GM18526 (cell line): ENCODE data around the gene C10orf105.

Source experiments
- POLR2A ChIP-seq: IDR thresholded peaks from 3 replicates; pipeline ENCODE4 v1.6.1; 2011; ENCODE audit not compliant: insufficient read length; ENCODE audit errors: extremely low read depth

C10orf105 gene

GRCh38 chr10:71743866-71744265, 24.3 kb upstream of the C10orf105 start:
- no peak for TF ChIP-seq POLR2A

GRCh38 chr10:71743089-71743838, 23.7 kb upstream of the C10orf105 start:
- TF ChIP-seq POLR2A = no peak

GRCh38 chr10:71742301-71743088, 22.9 kb upstream of the C10orf105 start:
- TF ChIP-seq POLR2A = no peak

- TF ChIP-seq POLR2A = no peak
These were observed 22.1 kb upstream of the C10orf105 start for GRCh38 chr10:71741671-71742070.

GRCh38 chr10:71741029-71741428, 21.5 kb upstream of the C10orf105 start:
- TF ChIP-seq POLR2A = no peak

GRCh38 chr10:71740069-71740653, 20.6 kb upstream of the C10orf105 start:
- no peak for TF ChIP-seq POLR2A

- TF ChIP-seq POLR2A = no peak
These were observed 19.9 kb upstream of the C10orf105 start for GRCh38 chr10:71739358-71739900.

- no peak for TF ChIP-seq POLR2A
These were observed 18.2 kb upstream of the C10orf105 start for GRCh38 chr10:71737834-71738197.

GRCh38 chr10:71737001-71737833, 17.6 kb upstream of the C10orf105 start:
- no peak for TF ChIP-seq POLR2A

- no peak for TF ChIP-seq POLR2A
These were observed 17.0 kb upstream of the C10orf105 start for GRCh38 chr10:71736570-71736952.

- TF ChIP-seq POLR2A = peak; percentile 18
These were observed 16.4 kb upstream of the C10orf105 start for GRCh38 chr10:71735709-71736569.

GRCh38 chr10:71734797-71735196, 15.2 kb upstream of the C10orf105 start:
- no peak for TF ChIP-seq POLR2A

- no peak for TF ChIP-seq POLR2A
These were observed 12.2 kb upstream of the C10orf105 start for GRCh38 chr10:71731791-71732190.

GRCh38 chr10:71729161-71729636, 9.6 kb upstream of the C10orf105 start:
- TF ChIP-seq POLR2A = no peak
